ENCODE results near the gene FRG2C. TPM values are rescaled to one million over a fixed set of nuclear protein-coding genes. Genes with fewer than 3 reads are reported as not detected.
A peak's percentile ranks its signal among the peaks of the same experiment; 100 is the strongest.
"Not testable (repeated sequence)": the region's sequence is repeated elsewhere in the genome, so short reads cannot be mapped to it uniquely, and the experiment has no call there.

Gene FRG2C
- total RNA-seq, 8 experiments from 2014 or later: 0.09 to 0.15 (median 0.11) TPM; not detected in 5

DNA sequence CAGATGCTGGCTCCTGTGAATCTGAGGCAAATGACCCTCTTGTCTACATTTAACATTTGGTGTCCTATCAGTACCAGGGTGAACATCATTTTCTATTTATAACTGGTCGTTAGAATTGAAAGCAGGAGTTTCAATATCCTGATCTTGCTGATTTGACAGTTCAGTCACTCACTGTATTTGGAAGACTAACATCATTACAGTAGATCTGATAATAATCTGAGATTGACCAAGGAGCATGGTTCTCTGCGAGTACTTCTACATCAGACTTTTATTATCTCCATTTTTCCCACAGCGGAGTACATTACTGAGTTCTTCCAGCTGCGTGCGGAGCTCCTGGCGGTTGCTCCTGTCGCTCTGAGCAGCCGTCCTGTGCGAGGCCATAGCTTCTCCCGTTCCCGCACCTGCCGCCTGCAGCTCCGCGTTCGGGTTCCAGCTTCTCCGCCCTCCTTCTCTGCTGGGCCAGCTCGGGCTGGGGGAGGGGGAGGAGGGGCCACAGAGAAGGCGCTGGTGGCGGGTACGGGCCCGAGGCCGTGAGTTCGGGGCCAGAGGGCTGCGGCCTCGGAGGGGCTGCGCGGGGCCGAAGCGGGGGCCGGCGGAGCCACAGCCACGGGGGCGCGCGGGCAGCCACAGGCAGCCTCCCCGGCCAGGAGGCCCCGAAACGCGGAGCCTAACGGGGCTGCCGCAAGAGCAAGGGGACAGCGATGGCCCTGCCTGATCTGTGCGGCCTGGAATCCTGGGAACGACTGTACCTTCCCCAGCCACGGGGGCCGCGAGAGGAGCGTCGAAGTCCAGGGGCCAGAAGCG is 8.8 kb upstream of the FRG2C start:
- H3K4me3 ChIP-seq: peak overlapping the region in 1 of 5 donors; percentile 1
- H3K27ac ChIP-seq; in situ Hi-C loops (cut with MboI; ENCODE audit: low pct_unique_long_range_greater_than_20kb in 2 of 9, low sequenced_read_pairs in 9 of 9, unreplicated experiment in 9 of 9); H3K4me1 ChIP-seq (replicated peaks in 1 of 2); ATAC-seq (replicated peaks in 6 of 8): not testable (repeated sequence)
- WGBS, 10 experiments: 0 to 64% (median 17%) methylated on average over 1 to 12 of the region's 50 CpGs; no CpG with 5 or more reads in 3 of the 10 experiments

DNA sequence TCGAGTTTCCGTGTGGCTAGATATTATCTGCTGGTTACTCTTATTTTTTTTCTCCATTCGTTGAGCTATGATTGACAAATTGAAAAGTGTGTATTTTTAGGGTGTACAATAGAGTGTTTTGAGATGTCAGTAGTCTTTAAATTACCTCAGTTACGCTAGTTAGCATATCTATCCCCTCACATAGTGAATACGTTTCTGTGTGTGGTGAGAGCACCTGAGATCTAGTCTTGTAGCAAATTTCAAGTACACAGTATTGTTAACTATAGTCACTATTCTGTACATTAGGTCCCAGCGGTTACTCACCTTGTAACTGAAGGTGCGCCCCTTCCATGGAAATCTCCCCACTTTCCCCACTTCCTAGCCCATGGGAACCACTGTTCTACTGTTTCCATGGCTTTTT is 8.2 kb upstream of the FRG2C start:
- in situ Hi-C loops (cut with MboI; ENCODE audit: low pct_unique_long_range_greater_than_20kb in 2 of 9, low sequenced_read_pairs in 9 of 9, unreplicated experiment in 9 of 9); H3K4me1 ChIP-seq (replicated peaks in 1 of 2); H3K27ac ChIP-seq; H3K4me3 ChIP-seq; ATAC-seq (replicated peaks in 6 of 8): not testable (repeated sequence)
- WGBS, 10 experiments: 38 to 80% (median 47%) methylated on average over 1 to 7 of the region's 7 CpGs; no CpG with 5 or more reads in 1 of the 10 experiments

DNA sequence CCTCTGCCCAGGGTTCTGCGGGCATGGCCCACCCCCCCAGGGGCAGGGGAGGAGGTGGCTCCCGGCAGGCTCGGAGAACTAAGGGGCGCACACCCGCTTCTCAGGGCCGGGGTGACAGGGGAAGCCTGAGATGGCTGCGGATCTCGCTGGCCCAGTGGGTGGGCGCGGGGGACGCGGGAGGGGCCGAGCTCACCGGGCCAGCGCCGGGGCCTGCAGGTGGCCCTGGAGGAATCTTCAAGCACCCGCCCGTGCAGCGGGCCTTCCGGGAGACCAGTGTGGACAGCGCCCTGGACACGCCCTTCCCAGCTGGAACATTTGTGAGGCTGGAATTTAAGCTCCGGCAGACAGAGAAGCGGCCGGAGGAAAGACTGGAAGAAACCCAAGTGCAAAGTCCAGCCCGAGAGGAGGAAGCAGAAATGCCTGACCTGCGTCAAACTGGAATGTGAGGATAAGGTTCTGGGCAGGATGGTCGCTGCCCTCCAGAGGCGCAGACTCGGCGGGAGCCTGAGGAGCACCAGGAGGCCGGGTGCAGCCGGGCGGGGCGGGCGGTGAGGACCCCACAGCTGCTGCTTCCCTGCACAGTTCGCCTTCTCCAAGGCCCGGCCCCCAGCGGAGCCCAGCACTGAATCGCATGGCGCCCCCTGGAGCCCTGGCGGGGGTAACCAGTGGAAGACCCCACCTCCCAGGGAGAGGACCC is 5.6 kb upstream of the FRG2C start:
- 0% methylated on average over 1 to 6 of the region's 42 CpGs; no CpG with 5 or more reads in 6 of the 10 experiments for WGBS, 10 experiments
- in situ Hi-C loops (cut with MboI; ENCODE audit: low pct_unique_long_range_greater_than_20kb in 2 of 9, low sequenced_read_pairs in 9 of 9, unreplicated experiment in 9 of 9); H3K4me1 ChIP-seq (replicated peaks in 1 of 2); H3K27ac ChIP-seq: not testable (repeated sequence)
- ATAC-seq (replicated peaks in 6 of 8): peak in 2 of 8 experiments; percentile 11 to 29
- H3K4me3 ChIP-seq: peak overlapping the region; percentile 38 to 66 (median 44)

DNA sequence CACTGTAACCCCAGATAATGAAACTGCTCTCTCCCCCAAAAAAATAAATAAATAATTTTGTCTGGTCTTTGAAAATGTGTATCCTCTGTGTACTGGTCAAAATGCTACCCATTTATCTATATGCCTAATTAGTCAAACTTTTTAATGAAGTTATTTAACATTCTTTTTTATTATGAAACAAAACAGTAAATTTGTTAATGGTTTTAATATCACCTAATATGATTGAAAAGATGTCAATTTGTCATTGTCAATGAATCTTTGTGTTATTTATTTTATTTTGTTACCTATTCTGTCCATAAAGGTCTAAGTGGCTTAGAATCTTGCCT is 5.1 kb upstream of the FRG2C start:
- H3K4me1 ChIP-seq (replicated peaks in 1 of 2); ATAC-seq (replicated peaks in 6 of 8); H3K27ac ChIP-seq; in situ Hi-C loops (cut with MboI; ENCODE audit: low pct_unique_long_range_greater_than_20kb in 2 of 9, low sequenced_read_pairs in 9 of 9, unreplicated experiment in 9 of 9): not testable (repeated sequence)
- peak overlapping the region; percentile 38 to 66 (median 44) for H3K4me3 ChIP-seq

DNA sequence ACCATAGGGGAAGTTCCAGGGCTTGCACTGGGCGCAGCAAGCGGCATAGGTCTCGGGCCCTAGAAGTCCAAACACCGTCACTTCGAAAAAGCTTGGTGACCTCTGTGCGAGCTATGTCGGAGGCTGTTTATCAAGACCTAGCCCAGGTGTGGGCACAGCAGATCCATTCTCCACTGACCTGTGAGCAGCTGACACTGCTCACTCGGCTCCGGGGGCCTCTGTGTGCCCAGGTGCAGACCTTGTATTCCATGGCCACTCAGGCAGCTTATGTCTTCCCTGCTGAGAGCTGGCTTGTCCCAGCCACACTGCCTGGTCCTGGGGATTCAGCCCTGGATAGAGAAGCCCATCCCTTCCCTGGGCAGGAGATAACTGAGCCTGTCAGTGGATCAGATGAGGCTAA is 1.5 kb downstream of the FRG2C start:
- H3K4me3 ChIP-seq; H3K4me1 ChIP-seq (replicated peaks in 1 of 2); ATAC-seq (replicated peaks in 6 of 8); H3K27ac ChIP-seq; in situ Hi-C loops (cut with MboI; ENCODE audit: low pct_unique_long_range_greater_than_20kb in 2 of 9, low sequenced_read_pairs in 9 of 9, unreplicated experiment in 9 of 9): not testable (repeated sequence)
- WGBS, 10 experiments: 42 to 67% (median 60%) methylated on average over 3 to 9 of the region's 9 CpGs; no CpG with 5 or more reads in 7 of the 10 experiments

DNA sequence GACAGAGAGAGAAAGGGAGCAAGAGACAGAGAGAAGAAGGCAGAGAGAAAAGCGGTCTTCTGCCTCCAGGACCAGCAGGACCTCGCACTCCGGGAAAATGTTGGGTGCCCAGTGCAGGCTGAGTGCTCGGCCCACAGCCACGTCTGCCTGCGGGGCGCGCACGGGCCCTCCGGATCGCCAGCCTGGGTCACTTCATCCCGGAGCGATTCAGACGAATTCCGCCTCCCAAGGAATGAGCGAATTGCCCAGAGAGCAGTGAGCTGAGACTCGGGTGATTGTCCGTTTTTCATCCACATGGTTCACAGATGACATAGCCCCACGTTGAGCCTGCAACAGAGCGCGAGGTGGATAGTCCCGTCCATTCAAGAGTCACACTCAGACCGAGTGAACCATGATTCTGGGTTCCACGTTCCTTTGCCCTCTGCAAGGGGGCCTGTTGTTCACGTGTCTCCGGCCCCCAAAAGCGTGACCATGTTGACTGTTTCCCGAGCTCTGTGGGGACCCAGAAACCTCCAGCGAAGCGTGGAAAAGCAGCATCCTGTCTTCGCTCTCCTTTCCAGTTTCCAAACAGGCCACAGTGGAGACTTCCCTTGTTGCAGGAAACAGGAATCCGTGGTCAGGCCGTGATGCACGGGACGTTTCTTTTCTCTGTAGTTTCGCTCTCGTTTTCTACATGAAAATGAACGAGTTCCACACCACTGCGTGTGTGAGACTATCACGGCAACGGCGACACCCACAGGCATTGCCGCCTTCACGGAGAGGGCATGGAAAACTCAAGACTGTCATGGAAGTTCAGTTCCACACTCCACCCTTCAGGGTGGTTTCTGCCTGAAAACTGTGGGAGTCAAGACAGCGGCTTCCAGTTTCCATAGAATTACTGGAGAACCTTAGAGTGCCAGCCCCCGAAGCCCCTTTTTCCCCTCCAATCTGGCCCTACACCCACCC is 3.9 kb downstream of the FRG2C start:
- ATAC-seq (replicated peaks in 6 of 8); H3K4me3 ChIP-seq; H3K27ac ChIP-seq; in situ Hi-C loops (cut with MboI; ENCODE audit: low pct_unique_long_range_greater_than_20kb in 2 of 9, low sequenced_read_pairs in 9 of 9, unreplicated experiment in 9 of 9); H3K4me1 ChIP-seq (replicated peaks in 1 of 2): not testable (repeated sequence)
- 10 to 49% (median 34%) methylated on average over 4 to 29 of the region's 46 CpGs; no CpG with 5 or more reads in 2 of the 10 experiments for WGBS, 10 experiments

DNA sequence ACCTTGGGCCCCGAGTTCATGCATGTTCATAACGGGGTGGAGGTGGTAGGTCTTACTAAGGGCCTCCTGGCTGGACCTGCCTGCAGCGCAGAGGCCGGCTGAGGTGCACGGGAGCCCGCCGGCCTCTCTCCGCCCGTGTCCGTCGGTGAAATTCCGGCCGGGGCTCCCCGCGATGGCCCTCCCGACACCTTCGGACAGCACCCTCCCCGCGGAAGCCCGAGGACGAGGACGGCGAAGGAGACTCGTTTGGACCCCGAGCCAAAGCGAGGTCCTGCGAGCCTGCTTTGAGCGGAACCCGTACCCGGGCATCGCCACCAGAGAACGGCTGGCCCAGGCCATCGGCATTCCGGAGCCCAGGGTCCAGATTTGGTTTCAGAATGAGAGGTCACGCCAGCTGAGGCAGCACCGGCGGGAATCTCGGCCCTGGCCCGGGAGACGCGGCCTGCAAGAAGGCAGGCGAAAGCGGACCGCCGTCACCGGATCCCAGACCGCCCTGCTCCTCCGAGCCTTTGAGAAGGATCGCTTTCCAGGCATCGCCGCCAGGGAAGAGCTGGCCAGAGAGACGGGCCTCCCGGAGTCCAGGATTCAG is 4.7 kb downstream of the FRG2C start:
- ATAC-seq (replicated peaks in 6 of 8): peak in 5 of 8 experiments; percentile 17 to 41 (median 31)
- H3K4me1 ChIP-seq (replicated peaks in 1 of 2); in situ Hi-C loops (cut with MboI; ENCODE audit: low pct_unique_long_range_greater_than_20kb in 2 of 9, low sequenced_read_pairs in 9 of 9, unreplicated experiment in 9 of 9); H3K27ac ChIP-seq: not testable (repeated sequence)
- H3K4me3 ChIP-seq: peak overlapping the region in 3 of 5 donors; percentile 5 to 20 (median 17)
- 39 to 57% (median 52%) methylated on average over 39 to 49 of the region's 53 CpGs for WGBS, 10 experiments

DNA sequence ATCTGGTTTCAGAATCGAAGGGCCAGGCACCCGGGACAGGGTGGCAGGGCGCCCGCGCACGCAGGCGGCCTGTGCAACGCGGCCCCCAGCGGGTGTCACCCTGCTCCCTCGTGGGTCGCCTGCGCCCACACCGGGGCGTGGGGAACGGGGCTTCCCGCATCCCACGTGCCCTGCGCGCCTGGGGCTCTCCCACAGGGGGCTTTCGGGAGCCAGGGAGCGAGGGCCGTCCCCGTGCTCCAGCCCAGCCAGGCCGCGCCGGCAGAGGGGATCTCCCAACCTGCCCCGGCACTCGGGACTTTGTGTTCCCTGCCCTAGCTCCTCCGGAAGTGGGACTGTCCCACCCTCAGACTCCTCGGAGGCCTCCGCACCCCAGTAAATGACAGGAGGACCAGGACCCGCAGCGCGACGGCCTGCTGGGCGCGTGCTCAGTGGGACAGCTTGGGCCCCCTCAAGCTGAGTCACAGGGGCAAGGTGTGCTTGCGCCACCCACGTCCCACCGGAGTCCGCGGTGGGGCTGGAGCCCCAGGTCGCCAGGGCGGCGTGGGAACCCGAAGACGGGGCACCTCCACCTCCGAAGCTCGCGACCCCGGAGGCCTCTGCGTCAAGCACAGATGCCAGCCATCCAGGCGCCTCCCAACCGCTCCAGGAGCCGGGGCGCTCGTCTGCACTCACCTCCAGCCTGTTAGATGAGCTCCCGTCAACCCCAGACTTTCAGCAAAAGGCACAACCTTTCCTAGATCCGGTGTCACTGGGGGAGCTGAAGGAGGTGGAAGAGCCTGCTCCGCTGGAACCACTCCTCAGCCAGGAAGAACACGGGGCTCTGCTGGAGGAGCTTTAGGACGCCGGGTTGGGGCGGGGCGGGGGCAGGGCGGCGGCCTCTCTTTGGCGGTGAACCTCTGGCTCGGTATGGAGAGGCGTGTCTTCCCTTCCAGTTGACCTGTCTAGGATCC is 5.5 kb downstream of the FRG2C start:
- H3K4me1 ChIP-seq (replicated peaks in 1 of 2); H3K27ac ChIP-seq; in situ Hi-C loops (cut with MboI; ENCODE audit: low pct_unique_long_range_greater_than_20kb in 2 of 9, low sequenced_read_pairs in 9 of 9, unreplicated experiment in 9 of 9): not testable (repeated sequence)
- H3K4me3 ChIP-seq: peak overlapping the region in 3 of 5 donors; percentile 17 to 31 (median 20)
- WGBS, 10 experiments: 23 to 51% (median 41%) methylated on average over 23 to 52 of the region's 71 CpGs
- peak in 5 of 8 experiments; percentile 5 to 37 (median 29) for ATAC-seq (replicated peaks in 6 of 8)

DNA sequence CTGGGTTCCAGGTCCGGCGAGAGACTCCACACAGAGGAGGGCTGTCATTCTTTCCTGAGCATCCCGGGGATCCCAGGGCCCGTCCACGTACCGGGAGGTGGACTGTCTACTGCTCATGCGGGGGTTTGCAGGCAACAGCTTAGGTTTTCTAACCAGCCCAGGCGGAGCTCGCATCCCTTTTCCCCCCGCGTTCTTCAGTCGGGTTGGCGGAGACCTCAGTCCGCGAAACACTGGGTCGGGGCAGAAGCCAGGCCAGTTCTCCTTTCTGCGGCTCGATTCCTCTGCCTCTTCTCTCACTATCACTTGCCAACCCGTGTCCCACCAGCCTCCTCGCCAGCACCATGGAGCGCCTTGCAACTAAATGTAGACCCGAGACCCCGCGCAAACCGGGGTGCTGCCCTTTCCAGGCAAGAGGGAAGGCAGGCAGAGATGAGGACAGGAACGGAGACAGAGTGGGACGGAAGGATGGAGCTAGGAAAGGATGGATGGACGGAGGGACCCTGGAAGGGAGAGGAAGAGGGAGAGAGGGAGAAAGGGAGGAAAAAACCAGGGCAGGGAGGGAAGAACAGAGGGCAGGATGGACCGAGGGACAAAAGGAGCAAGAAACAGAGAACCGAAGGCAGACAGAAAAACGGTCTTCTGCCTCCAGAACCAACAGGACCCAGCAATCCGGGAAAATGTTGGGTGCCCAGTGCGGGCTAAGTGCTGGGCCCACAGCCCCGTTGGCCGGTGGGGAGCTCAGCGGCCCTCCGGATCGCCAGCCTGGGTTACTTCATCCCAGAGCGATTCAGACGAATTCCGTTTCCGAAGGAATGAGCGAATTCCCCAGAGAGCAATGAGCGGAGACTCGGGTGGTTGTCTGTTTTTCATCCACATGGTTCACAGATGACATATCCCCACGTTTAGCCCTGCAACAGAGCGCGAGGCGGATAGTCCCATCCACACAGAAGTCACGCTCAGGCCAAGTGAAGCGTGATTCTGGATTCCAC is 6.5 kb downstream of the FRG2C start:
- H3K4me1 ChIP-seq (replicated peaks in 1 of 2); H3K27ac ChIP-seq; in situ Hi-C loops (cut with MboI; ENCODE audit: low pct_unique_long_range_greater_than_20kb in 2 of 9, low sequenced_read_pairs in 9 of 9, unreplicated experiment in 9 of 9); ATAC-seq (replicated peaks in 6 of 8): not testable (repeated sequence)
- 0 to 38% (median 23%) methylated on average over 7 to 25 of the region's 51 CpGs for WGBS, 10 experiments
- H3K4me3 ChIP-seq: peak overlapping the region in 2 of 5 donors; percentile 31 to 38

DNA sequence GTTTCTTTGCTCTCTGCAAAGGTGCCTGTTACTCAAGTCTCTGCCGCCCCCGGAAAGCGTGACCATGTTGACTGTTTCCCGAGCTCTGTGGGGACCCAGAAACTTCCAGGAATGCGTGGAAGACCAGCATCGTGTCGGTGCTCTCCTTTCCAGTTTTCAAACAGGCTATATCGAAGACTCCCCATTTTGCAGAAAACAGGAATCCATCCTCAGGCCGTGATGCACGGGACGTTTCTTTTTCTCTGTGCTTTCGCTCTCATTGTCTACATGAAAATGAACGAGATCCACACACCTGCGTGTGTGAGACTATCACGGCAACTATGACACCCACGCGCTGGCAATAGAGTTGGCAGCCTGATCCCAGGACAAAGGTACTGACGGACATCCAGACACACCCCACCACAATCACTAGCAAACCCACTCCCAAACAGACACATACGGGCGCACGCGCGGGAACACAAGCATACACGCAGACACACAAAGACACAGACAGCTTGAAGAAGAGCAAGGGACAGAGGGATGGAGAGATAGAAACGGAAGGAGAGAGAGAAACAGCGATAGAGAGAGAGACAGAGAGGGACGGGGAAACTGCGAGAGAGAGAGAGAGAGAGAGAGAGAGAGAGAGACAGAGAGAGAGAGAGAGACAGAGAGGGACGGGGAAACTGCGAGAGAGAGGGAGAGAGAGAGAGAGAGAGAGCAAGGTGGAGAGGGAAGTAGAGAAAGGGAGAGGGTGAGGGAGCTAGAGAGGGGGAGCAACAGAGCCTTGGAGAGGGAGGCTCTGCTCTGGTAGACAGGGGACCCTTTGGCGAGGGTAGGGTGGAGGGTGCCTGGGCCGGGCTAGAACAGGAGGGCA is 7.4 kb downstream of the FRG2C start:
- WGBS, 10 experiments: 5 to 33% (median 20%) methylated on average over 6 to 21 of the region's 32 CpGs
- peak overlapping the region in 3 of 5 donors; percentile 30 to 38 (median 31) for H3K4me3 ChIP-seq
- ATAC-seq (replicated peaks in 6 of 8): peak in 3 of 8 experiments; percentile 7 to 10 (median 8)
- H3K27ac ChIP-seq; in situ Hi-C loops (cut with MboI; ENCODE audit: low pct_unique_long_range_greater_than_20kb in 2 of 9, low sequenced_read_pairs in 9 of 9, unreplicated experiment in 9 of 9); H3K4me1 ChIP-seq (replicated peaks in 1 of 2): not testable (repeated sequence)

Data from motor neuron (in vitro differentiated cells).